Choroid plexus epithelial cell (primary cell): Measurements from ENCODE around the gene NT5C3B.

Experiments used
- DNase-seq: peaks from one replicate; pipeline ENCODE4 v3.0.0-alpha.2; 2010; ENCODE audit warnings: low read depth
- H3K4me3 ChIP-seq: 2 replicates; pipeline ENCODE4 v1.5.1; 2011; ENCODE audit warnings: low read depth, mild to moderate bottlenecking, control low read depth, low read length, moderate library complexity
- TF ChIP-seq, protein P1 (sequence below): conservative IDR thresholded peaks from 2 replicates; pipeline ENCODE4 v1.5.1; 2011; ENCODE audit warnings: low read depth, mild to moderate bottlenecking, control low read depth, inconsistent platforms, low read length, moderate library complexity

NT5C3B gene

GRCh38 chr17:41813152-41813680 is 22.8 kb downstream of the NT5C3B start:
- TF ChIP-seq, protein P1, sequence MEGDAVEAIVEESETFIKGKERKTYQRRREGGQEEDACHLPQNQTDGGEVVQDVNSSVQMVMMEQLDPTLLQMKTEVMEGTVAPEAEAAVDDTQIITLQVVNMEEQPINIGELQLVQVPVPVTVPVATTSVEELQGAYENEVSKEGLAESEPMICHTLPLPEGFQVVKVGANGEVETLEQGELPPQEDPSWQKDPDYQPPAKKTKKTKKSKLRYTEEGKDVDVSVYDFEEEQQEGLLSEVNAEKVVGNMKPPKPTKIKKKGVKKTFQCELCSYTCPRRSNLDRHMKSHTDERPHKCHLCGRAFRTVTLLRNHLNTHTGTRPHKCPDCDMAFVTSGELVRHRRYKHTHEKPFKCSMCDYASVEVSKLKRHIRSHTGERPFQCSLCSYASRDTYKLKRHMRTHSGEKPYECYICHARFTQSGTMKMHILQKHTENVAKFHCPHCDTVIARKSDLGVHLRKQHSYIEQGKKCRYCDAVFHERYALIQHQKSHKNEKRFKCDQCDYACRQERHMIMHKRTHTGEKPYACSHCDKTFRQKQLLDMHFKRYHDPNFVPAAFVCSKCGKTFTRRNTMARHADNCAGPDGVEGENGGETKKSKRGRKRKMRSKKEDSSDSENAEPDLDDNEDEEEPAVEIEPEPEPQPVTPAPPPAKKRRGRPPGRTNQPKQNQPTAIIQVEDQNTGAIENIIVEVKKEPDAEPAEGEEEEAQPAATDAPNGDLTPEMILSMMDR: no peak
- peak overlapping the region; percentile 83 for H3K4me3 ChIP-seq

DNA sequence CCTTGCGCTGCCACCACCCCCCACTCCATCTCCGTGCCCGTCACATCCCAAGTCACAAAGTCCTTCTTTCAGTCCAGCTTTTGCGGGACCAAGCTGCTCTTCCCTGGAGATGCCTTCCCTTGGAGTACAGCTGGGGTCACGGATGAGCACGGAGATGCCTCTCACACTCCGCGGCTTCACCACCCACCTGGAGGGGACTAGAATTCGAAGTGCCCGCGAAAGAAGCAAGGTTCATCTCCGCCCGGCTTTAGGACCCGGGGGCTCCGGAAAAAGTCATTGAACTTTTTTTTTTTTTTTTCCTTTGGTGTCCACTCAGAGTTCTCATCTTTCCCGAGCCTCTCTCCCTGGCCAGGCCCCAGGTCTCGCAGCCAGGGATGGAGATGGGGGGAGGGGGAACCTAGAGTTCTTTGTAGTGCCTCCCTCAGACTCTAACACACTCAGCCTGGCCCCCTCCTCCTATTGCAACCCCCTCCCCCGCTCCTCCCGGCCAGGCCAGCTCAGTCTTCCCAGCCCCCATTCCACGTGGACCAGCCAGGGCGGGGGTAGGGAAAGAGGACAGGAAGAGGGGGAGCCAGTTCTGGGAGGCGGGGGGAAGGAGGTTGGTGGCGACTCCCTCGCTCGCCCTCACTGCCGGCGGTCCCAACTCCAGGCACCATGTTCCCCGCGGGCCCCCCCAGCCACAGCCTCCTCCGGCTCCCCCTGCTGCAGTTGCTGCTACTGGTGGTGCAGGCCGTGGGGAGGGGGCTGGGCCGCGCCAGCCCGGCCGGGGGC is 23.5 kb downstream of the NT5C3B start, which contains the start of gene FKBP10:
TSS of gene FKBP10 (plus strand) at position 624 of the 771 bp plus-strand sequence. CDS start at position 655, 31 bp downstream.
- DNase-seq: peak; percentile 88
- TF ChIP-seq, protein P1: no peak
- H3K4me3 ChIP-seq: peak within 1 kb of the TSS; percentile 83

More at GRCh38 chr17:41813152-41813680, 22.8 kb downstream of the NT5C3B start:
- DNase-seq: no peak

GRCh38 chr17:41811549-41812380 is 24.3 kb downstream of the NT5C3B start, which contains the start of gene P3H4:
Gene P3H4, minus strand, starts transcription at chr17:41811949. Its CDS starts 34 bp downstream, at chr17:41811915.
- DNase-seq: peak; percentile 83
- TF ChIP-seq, protein P1: peak; percentile 61
- H3K4me3 ChIP-seq: peak within 1 kb of the TSS; percentile 83

DNA sequence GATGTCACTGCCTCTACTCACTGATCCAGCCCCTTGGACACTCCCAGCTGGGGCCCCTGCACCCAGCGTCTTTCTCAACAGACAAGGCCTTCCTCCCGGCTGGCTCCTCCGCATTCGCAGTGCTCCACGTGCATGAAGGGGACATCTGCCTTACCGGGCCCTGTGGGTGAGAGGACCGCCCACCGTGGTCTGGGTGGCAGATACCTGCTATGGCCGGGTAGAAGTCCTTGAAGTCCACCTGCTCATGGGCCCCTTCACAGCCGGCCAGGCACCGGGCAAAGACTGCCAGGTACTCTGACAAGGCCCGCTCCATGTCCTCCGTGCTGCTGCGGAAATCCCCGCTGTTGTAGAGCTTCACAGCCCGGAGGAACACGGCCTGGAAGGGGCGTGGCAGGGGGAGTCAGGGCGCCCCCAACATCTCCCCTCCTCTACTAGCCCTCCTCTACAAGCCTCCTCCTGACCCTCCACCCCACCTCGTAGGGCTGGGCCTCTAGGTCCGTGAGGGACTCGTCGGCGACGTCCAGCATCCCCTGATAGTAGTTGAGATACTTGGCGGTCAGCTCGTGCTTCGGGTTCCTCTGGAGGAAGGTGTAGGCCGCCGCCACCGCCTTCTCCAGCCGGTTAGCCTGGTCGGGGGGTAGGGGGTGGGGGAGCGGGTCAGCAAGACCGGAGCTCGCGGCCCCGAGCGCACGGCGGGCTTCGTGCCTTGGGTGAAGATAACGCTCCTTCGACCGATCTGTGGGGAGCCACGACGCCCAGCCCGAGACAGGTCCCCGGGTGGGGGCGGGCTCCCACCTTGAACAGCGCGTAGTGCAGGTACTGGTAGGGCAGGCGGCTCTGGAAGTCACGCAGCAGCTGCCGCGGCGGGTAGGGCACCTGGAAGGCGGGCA is 25.1 kb downstream of the NT5C3B start:
- no peak for DNase-seq
- H3K4me3 ChIP-seq: peak overlapping the region; percentile 83
- TF ChIP-seq, protein P1: no peak

DNA sequence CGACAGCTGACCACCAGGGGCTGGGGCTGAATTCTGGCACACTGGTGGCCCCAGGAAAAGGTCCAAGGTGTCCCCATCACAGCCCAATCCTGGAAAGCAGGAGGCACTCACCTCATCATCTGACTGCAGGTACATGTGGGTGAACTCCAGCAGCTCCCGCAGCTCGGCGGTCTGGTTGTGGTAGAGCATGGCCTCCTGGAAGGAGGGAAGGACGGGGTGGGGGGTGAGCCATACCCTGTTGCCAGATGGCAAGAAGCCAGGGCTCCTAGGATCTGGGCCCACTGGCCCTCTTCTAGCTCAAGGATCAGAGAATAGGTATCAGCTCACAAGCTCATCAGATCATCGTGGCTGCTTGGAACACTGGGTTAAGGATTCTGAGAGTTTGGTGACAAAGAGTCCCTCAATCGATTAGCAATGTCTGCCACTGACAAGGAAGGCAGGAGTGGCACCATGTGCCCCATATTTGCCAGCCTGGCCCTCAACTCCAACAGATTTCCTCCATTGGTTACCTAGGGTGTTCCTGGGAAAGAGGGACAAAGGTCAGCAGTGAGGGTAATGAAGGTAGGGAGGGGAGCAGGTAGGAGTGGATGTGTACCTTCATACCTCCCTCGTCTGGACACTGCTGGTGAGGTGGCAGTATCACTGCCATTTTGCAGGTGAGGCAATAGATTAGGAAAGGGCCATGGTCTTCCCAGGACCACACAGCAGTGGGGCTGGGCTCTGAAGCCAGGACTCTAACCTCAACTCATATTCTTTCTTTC is 29.2 kb downstream of the NT5C3B start:
- TF ChIP-seq, protein P1: no peak
- H3K4me3 ChIP-seq: no peak overlapping the region
- DNase-seq: no peak
